RCC 7860 (cell line): Measurements from ENCODE around the gene REXO5.
"Not testable (repeated sequence)": the region's sequence is repeated elsewhere in the genome, so short reads cannot be mapped to it uniquely, and the experiment has no call there.

Experiments
- DNase-seq: peaks from one replicate; pipeline ENCODE4 v3.0.0-alpha.2; 2015; ENCODE audit warnings: low spot score
- FAIRE-seq: peaks from 2 replicates; lab custom pipeline; 2012; peaks lifted over from hg19 to GRCh38; lab: Jason Lieb, UNC

REXO5 gene, protein sequence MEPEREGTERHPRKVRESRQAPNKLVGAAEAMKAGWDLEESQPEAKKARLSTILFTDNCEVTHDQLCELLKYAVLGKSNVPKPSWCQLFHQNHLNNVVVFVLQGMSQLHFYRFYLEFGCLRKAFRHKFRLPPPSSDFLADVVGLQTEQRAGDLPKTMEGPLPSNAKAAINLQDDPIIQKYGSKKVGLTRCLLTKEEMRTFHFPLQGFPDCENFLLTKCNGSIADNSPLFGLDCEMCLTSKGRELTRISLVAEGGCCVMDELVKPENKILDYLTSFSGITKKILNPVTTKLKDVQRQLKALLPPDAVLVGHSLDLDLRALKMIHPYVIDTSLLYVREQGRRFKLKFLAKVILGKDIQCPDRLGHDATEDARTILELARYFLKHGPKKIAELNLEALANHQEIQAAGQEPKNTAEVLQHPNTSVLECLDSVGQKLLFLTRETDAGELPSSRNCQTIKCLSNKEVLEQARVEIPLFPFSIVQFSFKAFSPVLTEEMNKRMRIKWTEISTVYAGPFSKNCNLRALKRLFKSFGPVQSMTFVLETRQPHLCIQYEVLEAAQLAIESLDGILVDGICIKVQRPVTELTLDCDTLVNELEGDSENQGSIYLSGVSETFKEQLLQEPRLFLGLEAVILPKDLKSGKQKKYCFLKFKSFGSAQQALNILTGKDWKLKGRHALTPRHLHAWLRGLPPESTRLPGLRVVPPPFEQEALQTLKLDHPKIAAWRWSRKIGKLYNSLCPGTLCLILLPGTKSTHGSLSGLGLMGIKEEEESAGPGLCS

DNA sequence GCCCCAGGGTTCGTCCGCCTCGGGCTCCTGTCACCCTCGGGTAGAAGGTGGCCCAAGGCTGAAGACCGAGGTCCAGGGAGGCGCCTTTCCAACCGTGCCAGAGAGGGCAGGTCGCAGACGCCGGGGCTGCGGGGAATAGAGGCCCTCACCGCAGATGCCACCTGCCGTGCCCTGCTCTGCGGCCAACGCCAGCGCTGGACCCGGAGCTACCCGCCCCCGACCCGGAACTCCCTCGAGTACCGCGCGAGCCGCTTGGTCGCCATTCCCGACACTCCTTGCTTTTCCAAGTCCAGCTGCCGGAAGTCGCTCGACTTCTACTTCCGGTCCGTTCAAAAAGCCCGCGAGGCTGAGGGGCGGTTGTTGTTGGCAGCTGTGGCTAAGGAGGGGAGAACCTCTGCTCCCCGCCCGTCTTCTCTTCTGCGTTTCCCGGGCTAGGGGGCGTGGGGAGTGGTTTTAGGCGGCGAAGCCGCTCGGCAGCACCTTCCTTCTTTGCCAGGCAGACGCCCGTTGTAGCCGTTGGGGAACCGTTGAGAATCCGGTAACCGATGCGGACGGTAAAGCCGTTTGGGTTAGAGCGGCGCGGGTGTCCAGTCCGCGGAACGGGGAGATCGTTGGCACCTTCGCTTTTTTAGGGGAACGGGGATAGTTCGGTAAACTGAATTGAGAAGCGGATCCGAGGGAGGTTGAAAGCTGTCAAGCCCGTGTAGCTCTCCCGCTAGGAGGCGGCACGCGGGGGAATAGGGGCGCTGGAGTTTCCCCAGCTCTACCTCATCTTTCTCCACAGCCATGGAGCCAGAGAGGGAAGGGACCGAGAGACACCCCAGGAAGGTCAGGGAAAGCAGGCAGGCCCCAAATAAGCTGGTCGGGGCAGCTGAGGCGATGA, at the start of gene REXO5, which contains the start of gene ERI2:
Gene REXO5 (plus strand): TSS at position 360 of the 883 bp plus-strand sequence. CDS start 427 bp downstream, at position 787.
Gene ERI2 (minus strand): TSS at position 305 of the 883 bp plus-strand sequence. CDS start 42 bp downstream, at position 263.
- peak; percentile 75 for FAIRE-seq

DNA sequence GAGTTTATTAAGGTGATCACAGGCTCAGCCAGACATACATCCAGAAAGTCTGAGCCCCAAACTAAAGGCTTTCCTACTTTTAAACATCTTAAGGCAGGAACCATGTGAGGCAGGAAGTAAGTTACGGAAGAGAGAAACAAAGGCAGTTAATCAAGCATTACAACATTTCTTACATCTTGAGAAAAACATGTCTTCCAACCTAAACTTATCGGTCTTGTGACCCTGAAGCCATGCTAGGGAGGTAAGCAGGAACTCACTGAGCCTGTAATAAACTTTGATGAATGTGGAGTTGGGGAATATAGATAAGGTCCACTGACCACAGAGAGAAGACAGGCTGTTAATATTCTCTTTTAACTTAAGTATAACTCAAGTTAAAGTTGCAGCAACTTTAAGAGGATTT, 46.0 kb upstream of the REXO5 start:
- FAIRE-seq (no peak), DNase-seq (no peak)

More for the DNA sequence above, at the start of gene REXO5, which contains the start of gene ERI2:
- DNase-seq = peak; percentile 89

DNA sequence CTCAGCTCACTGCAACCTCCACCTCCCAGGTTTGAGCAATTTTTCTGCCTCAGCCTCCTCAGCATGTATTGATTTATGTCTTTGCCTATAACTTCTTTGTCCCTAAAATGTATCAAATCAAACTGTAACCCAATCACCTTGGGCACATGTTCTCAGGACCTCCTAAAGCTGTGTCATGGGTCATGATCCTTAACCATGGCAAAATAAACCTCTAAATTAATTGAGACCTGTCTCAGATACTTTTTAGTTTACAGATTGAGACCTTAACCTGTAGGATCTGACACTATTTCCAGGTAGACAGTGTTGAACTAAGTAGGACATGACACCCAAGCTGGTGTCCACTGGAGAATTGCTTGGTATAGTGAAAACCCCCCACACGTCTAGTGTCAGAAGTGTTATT, 45.2 kb upstream of the REXO5 start:
- FAIRE-seq = no peak
- DNase-seq = no peak

DNA sequence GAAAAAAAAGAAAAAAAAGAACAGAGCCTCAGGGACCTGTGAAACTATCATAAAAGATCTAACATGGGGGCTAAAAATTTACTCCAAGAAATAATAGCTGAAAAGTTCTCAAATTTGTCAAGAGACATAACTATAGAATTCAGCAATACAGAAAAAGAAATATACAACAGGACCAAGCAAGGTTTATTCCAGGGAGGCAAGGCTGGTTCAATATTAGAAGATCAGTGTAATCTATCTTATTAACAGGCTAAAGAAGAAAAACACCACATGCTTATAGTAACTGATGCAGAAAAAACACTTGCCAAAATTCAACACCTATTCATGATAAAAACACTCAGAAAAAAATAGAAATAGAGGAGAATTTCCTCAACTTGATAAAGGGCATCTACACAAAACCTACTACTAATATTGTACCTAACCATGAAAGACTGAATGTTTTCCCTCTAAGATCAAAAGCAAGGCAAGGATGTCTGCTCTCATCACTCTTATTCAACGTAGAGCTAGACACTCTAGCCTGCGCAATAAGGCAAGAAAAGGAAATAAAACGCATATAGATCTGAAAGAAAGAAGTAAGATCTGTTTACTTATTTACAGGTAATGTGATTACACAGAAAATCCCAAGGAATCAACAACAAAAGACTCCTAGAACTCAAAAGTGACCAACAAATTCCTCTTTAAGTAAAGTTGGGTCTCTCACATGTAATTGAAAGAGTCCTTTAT, 43.8 kb upstream of the REXO5 start:
- FAIRE-seq (no peak), DNase-seq (no peak)

DNA sequence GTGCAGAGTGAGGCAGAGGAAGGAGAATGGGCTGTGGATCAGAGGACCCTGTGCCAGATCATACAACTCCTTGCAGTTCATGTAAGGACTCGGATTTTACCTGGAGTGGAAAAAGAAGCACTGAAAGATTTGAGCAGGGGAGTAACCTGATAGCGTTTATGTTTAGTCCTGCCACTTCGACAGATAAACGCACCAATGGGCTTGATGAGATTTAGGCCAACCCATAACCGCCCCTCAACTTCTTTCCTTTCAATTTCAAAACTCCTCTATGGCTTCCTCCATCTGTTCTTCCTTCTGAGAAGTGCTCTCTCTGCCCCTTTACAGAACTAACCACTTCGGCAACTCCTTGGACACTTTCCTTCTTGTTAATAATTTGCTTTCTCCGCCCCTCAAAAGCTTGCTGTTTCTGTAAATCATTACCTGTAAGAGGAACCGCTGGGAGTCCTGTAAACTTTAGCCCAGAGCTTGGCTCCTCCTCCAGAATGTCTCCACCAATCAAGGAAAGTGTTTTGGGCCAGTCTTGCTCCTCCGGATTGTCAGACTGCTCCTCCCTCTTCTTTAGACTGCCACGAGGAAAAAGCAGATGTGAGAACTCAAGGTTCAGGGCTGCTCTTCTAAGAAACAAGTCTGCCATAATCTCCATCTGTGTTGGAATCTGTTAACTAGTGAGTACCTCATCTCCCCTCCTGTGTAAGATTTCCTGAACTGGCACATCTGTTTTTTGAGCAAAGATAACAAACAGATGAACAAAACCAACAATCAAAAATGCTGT, 42.7 kb upstream of the REXO5 start, which contains the start of gene ACSM3:
Gene ACSM3 (plus strand): TSS at position 554 of the 772 bp plus-strand sequence. CDS start 6,021 bp downstream, outside the sequence.
- DNase-seq (peak; percentile 94), FAIRE-seq (peak; percentile 99)

DNA sequence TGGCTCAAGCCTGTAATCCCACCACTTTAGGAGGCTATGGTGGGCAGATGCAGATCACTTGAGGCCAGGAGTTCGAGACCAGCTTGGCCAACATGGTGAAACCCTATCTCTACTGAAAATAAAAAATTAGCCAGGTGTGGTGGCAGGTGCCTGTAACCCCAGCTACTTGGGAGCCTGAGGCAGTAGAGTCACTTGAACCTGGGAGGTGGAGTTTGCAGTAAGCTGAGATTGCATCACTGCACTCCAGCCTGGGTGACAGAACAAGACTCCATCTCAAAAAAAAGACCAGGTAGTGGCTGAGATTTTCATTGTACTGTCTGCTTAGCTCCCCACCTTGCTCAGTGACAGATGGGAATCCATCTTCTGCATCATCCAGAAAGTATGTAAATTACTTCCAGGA, 41.9 kb upstream of the REXO5 start:
- not testable (repeated sequence) for FAIRE-seq

DNA sequence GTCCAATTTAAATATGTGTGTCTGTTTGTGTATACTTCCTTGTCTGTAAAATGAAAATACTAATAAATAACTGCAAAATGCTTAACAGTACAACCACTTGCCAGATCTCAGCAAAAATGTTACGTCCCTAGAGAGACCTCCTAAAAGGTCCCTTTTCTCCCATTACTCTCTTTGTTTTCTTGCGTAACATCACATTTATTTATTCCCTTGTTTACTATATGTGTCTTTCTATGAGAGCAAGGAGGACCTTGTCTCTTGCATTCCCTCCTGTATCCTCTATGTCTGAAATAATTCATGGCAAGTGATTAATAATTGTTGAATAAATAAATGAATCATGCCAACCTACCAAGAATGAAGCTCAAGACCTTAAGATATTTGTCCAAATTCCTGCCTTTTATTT, 40.6 kb upstream of the REXO5 start:
- FAIRE-seq = no peak
- DNase-seq = no peak

More for the DNA sequence above, 41.9 kb upstream of the REXO5 start:
- not testable (repeated sequence) for DNase-seq

DNA sequence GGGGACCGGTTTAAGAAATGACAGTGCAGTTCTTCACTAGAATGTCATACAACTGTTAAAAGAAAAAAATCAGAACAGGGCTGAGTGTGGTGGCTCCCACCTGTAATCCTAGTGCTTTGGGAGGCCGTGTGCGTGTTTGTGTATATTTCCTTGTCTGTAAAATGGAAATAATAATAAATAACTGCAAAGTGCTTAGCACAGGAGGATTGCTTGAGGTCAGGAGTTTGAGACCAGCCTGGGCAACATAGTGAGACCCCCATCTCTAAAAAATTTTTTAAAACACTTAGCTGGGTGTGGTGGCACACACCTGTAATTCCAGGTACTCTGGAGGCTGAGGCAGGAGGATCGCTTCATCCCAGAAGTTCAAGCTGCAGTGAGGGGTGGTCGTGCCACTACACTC, 40.0 kb upstream of the REXO5 start:
- FAIRE-seq = no peak
- no peak for DNase-seq

DNA sequence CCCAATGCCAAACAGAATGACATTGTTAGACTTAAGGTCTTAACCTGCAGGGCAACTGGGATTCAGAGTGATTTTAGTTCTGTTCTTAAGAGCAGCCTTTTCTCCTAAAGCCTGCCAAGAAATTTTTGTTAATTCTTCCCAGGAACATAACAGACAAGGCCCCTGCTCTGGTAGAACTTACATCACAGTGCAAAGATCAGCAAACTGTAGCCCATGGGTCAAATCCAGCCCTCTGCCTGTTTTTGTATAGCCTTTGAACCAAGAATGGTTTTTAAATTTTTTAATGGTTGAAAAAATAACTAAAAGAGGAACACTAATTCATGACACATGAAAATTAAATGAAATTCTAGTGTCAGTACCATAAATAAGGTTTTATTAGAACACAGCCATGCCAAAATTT, 38.8 kb upstream of the REXO5 start:
- FAIRE-seq = no peak
- no peak for DNase-seq

DNA sequence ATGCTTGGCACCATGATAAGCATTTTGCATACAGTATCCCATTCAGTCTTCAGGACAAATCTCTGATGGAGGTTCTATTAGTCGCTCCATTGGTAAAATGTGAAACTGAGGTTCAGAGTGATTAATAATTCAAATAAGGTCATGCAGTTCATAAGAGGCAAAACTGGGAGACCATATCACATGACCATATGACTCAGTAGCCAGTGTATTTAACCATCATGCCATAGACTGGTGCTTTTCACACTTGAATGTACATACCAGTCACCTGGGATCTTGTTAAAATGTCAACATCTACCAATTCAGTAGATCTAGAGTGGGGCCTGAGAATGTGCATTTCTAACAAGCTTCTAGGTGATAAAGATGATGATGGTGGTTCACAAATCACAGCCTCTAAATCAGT, 38.2 kb upstream of the REXO5 start:
- FAIRE-seq = peak; percentile 79
- peak; percentile 48 for DNase-seq

DNA sequence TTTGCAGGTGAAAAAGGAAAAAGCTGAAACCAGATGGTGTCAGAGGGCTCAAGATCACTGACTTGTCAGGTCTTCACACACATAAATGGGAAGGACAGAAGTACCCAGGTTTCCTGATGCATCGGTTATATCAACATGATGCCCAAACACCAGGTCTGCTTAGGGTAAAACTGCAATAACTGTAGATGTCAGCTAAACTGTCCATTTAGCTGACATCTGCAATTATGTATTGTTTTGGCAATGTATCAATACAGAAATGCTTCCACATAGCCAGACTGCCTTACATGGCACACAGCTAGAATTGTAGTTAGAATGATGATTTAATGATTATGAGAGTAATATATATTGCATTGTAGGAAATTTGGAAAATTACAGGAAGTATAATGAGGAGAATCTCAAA, 37.5 kb upstream of the REXO5 start:
- DNase-seq (no peak), FAIRE-seq (no peak)

DNA sequence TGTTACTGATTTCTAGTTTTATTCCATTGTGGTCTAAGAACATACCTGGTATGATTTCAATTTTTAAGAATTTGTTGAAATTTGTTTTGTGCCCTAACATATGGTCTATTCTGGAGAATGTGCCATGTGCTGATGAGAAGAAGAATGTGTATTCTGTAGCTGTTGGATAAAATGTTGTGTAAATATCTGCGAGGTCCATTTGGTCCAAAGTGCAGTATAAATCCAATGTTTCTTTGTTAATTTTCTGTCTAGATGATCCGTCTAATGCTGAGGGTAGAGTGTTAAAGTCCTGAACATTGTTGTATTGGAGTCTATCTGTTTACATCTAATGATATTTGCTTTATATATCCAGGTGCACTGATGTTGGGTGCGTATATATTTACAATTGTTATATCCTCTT, 32.6 kb upstream of the REXO5 start:
- FAIRE-seq (no peak), DNase-seq (no peak)

DNA sequence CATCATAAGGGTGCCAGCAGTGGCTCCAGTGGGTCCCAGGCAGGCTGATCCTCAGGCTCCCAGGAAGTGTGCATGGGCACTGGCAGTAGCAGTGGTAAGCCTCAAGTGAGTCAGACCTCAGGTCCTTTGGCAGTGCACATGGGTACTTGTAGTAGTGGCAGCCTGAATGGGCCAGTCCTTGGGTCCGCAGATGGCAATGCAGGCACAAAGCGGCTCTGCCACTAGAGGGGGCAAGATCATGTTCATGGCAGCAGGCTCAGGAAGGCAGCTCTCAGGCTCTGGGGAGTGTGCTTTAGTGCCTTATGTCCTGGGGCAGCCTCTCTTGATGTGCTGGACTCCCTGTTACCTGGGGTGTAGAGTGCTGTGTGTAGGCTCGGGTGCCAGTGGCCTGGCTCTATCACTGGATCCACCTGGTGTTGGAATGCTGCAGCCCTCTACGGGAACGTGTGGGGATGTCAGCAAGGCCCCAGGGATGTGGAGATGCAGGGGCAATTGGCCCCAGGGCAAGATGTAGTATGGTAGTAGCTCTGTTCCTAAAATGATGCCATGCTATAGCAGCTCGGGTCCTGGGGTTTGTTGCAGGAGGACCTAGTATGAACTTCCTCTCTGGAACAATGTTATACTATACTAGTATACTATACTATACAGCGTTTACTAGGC, 31.5 kb upstream of the REXO5 start:
- DNase-seq = peak; percentile 67
- FAIRE-seq = peak; percentile 46

DNA sequence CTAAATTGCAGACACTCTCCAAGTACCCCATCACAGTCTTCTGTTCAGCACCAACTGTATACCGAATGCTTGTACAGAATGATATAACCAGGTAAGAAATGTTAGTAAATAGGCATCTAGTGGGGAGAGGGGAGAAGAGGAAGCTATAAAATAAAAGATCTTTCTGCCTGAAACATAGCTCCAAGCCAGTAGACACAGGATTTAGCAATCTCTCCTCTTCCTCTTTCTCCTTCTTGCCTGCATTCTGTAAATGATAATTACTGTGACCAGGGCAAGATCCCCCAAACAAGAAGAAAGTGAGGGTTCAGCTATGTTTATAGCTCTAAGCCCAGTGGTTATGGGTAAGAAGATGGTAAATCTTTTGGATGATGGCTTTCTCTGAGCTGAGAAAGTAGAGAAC, 24.6 kb upstream of the REXO5 start:
- FAIRE-seq = no peak
- DNase-seq = no peak

DNA sequence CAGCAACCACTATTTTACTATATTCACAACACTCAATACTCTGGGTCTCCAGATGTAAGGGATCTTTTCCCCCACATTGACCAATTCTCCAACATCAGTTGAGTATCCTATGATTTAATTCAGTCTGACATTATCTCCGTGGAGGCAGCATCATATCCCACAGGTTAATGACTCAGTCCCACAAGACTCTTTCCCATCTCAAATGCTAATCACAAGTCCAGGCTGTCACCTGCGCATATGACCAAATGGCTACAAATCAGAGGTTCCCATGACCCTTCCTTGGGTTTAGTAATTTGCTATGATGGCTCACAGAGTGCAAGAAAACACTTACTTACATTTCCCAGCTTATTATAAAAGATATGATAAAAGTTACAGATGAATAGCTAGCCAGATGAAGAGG, 23.9 kb upstream of the REXO5 start:
- no peak for FAIRE-seq
- no peak for DNase-seq

DNA sequence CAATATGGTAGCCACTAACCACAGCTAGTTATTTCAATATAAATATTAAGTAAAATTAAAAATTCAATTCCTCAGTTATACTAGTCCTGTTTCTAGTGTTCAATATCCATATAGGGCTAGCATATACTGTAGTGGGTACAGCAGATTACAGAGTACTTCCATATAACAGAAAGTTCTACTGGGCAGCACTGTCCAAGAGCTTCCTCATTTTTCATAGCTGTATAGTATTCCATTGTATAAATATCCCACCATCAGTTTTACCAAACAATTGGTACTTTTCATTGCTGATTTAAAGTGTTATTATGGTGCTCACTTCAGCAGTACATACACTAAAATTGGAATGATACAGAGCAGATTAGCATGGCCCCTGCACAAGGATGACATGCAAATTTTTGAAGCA, 22.1 kb upstream of the REXO5 start:
- FAIRE-seq (no peak), DNase-seq (no peak)

DNA sequence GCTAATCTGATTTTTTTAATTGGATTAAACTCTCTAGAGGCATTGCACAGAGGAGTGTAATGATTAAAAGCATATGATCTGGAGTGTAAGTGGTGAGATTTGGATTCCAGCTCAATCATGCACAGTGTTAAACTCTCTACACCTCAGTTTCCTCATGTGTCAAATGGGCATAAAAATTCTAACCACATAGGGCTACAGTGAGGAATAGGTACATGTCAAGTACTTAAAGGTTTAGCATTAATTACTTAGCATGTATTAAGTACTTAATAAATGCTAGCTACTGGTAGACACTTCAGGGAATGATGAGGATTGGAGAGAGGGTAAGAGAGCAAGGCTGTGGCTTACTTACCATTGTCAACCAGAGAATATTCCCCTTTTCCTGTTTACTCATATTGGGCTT, 17.2 kb upstream of the REXO5 start:
- DNase-seq = no peak
- FAIRE-seq = no peak

DNA sequence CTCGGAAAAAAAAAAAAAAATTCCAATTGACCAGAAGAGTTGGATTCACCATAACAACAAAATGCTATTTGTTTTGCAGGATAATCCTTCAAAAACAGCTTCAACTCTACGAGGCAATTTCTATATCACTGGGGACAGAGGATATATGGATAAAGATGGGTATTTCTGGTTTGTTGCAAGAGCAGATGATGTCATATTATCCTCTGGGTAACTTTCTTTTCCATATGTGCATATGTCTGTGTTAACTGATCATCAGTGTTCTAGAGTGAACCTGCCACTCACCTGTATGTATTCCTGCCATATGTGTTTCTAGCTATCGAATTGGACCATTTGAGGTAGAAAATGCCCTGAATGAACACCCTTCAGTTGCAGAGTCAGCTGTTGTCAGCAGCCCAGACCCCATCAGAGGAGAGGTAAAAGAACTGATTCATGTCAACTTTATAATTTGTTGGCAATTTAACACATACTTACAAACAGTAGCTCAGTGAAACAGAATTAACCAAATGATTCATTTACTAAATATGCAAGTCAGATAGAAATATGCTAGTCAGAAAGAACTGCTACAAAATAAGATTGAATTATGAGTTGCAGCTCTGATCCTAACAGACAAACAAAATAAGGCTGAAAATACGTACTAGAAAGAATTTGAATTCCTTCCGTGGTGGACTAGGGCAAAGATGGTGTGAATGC, 14.3 kb upstream of the REXO5 start:
- FAIRE-seq (no peak), DNase-seq (no peak)
